MV-4-11 (cell line): ENCODE data around the gene FIBCD1.

Experiments
- DNase-seq: peaks from one replicate; lab custom pipeline; 2025; lab: John Stamatoyannopoulos, UW

The FIBCD1 gene

GRCh38 chr9:130938652-130939404 lies at the start of gene FIBCD1:
Gene FIBCD1 (minus strand): TSS chr9:130939247. CDS start chr9:130938607, 640 bp downstream.
- peak; percentile 48 for DNase-seq

GRCh38 chr9:130988400-130988747 lies 49.3 kb upstream of the FIBCD1 start:
- no peak for DNase-seq

GRCh38 chr9:130987738-130988399 lies 48.8 kb upstream of the FIBCD1 start:
- no peak for DNase-seq

GRCh38 chr9:130987054-130987453 lies 48.0 kb upstream of the FIBCD1 start:
- DNase-seq, result no peak

- no peak for DNase-seq
These were observed 47.4 kb upstream of the FIBCD1 start for GRCh38 chr9:130986356-130986965.

GRCh38 chr9:130985606-130986162 lies 46.6 kb upstream of the FIBCD1 start:
- DNase-seq, result no peak

GRCh38 chr9:130985029-130985428 lies 46.0 kb upstream of the FIBCD1 start:
- no peak for DNase-seq

GRCh38 chr9:130984521-130984920 lies 45.5 kb upstream of the FIBCD1 start:
- no peak for DNase-seq

GRCh38 chr9:130983970-130984369 lies 44.9 kb upstream of the FIBCD1 start:
- DNase-seq, result no peak

- DNase-seq, result no peak
These were observed 44.3 kb upstream of the FIBCD1 start for GRCh38 chr9:130983359-130983670.

- DNase-seq, result no peak
These were observed 43.8 kb upstream of the FIBCD1 start for GRCh38 chr9:130982636-130983358.

- no peak for DNase-seq
These were observed 42.7 kb upstream of the FIBCD1 start for GRCh38 chr9:130981756-130982137.

- DNase-seq, result peak; percentile 95
These were observed 42.1 kb upstream of the FIBCD1 start for GRCh38 chr9:130981002-130981755.

GRCh38 chr9:130980526-130980925 lies 41.5 kb upstream of the FIBCD1 start:
- DNase-seq, result no peak

GRCh38 chr9:130979591-130980385 lies 40.7 kb upstream of the FIBCD1 start:
- no peak for DNase-seq

- DNase-seq, result no peak
These were observed 38.8 kb upstream of the FIBCD1 start for GRCh38 chr9:130977811-130978221.

- no peak for DNase-seq
These were observed 37.1 kb upstream of the FIBCD1 start for GRCh38 chr9:130975932-130976841.

- DNase-seq, result no peak
These were observed 36.1 kb upstream of the FIBCD1 start for GRCh38 chr9:130975156-130975555.

- no peak for DNase-seq
These were observed 35.6 kb upstream of the FIBCD1 start for GRCh38 chr9:130974697-130975096.
